Right kidney (tissue), 9 donors: ENCODE results near the gene LACC1.
A peak's percentile ranks its signal among the peaks of the same experiment; 100 is the strongest.

ENCODE experiments used
- DNase-seq: peaks from one replicate; pipeline ENCODE4 v3.0.0-alpha.2; 2016
- long read RNA-seq, 8 donors: transcript quantifications; one replicate each; lab custom pipeline, GENCODE V29; 2026

LACC1 gene
- long read RNA-seq, donor 1, result 0 reads
- long read RNA-seq, donor 2, result 0 reads
- long read RNA-seq, donor 3, full-length matches to known transcripts, result 1 of 1 reads
- long read RNA-seq, donor 3, partial matches to known transcripts, result 0 of 1 reads
- long read RNA-seq, donor 3, other reads (novel, unspliced or antisense), result 0 of 1 reads
- long read RNA-seq, donor 4, result 0 reads
- long read RNA-seq, donor 5, result 0 reads
- long read RNA-seq, donor 6, result 0 reads
- long read RNA-seq, donor 7, result 0 reads
- long read RNA-seq, donor 8, full-length matches to known transcripts, result 1 of 1 reads
- long read RNA-seq, donor 8, partial matches to known transcripts, result 0 of 1 reads
- long read RNA-seq, donor 8, other reads (novel, unspliced or antisense), result 0 of 1 reads

DNA sequence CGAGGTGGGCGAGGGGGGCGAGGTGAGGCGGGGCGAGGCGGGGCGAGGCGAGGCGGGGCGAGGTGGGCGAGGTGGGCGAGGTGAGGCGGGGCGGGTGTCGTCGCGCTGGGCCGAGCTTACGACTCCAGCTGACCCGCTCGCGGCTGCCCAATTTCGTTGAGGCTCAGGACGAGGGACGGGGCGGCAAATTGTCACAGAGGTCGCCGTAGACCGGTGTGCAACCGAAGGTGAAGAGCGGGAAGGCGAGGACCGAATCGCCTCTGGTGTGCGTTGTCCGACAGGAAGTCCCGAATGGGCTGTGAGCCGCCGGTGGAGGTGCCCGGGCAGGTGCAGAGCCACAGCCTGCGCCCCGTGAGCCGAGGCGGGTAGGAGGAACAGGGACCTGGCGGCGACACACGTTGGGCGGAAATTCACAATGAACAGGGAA lies at the start of gene LACC1:
Gene LACC1 (plus strand): TSS at position 150 of the 427 bp plus-strand sequence. CDS start 1,082 bp downstream, outside the sequence.
- DNase-seq, result peak; percentile 81

DNA sequence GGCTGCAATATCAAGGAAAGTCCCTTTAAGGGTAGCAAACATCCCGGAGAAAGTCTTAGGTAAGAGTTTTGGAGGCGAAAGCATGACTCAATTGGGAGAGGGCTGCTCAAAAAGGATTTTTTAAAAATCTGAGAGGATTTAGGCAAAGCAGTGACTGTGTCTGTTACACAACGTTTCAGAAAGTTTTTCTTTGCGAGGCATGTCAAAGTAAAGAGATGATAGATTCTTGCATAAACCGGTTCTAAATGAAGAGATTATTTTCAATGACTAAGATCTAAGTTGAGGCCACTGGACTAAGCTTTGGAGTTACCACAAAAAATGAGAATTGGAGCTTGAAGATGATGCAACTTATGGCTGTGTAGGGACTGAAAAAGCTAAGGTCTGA lies 49.2 kb upstream of the LACC1 start:
- no peak for DNase-seq

DNA sequence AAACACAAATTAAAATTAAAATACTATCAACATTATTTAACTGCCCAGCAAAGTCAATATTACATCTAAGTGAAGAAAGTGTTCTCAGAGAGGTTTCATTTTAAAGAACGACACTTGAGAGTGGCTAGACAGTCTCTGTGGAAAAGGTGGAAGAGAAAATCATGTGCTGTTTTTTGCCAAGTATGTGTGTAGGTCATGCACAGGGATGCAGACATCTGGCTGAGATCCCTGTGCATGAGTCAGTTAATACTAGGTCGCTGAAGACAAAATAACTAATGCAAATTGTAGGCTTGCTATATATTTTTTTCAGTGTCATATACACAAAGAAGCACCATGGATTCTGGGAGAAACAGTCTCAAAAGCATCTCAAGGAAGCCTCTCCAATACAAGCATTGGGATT lies 48.6 kb upstream of the LACC1 start:
- DNase-seq, result no peak

GRCh38 chr13:43835701-43836100 lies 44.0 kb upstream of the LACC1 start:
- no peak for DNase-seq

DNA sequence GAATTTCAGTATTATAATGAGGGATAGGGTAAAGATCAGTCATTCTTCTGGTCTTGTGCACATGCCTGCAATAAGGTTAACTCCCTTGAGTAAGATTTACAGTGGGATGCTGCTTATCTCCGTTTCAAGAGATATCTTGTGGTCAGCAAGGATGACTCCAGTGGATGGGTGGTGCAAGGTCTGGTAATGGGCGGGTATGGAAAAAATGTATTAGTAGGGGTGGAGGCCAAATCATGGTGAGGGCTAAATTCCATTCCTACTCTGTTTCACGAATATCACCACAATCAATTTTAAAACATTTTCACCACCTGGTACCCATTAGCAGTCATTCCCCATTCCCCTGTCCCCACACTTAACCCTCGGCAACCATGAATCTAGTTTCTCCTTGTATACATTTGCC lies 40.8 kb upstream of the LACC1 start:
- no peak for DNase-seq

GRCh38 chr13:43846496-43847158 lies 33.1 kb upstream of the LACC1 start:
- DNase-seq, result no peak

DNA sequence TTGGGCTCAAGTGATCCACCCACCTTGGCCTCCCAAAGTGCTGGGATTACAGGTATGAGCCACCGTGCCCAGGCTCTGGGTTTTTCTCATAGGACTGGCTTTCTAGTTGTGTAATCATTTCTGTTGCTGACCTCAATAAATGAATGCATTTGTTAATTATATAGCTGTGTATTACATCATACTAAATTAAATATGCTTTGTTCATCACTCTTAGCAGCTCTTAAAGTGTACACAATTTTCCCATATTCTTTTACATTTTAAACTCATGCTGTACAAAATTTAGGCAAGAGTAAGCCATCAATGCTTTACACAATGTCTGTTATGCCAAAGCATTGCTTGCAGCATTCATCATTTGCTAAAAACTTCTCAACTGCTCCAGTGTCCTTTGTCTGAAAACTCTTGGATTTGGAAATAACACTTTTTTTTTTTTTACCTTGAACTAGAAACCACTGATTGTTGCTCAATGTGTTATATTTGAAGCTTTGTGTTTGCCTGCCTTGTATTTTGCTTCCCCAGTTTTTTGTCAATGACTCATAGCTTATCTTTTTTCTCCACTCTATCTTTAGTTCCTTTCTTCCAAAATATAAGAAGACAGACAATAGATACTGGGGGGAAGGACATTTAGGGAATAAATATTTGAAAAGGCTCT lies 31.6 kb upstream of the LACC1 start:
- no peak for DNase-seq

DNA sequence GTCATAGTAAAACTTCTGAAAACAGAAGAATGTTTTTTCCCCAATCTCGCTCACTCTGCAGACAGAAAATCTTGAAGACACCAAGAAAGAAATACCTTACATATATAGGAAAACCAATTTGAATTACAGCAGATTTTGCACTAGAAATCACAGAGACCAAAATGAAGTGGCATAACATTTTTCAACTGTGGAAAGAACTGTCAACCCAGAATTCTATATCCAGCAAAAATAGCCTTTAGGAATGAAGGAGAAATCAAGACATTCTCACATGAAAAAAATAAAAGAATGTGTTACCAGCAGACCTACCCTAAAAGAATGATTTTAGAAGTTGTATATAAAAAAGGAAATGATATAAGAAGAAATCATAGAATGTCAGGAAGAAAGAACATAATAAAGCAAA lies 28.8 kb upstream of the LACC1 start:
- DNase-seq, result no peak

- DNase-seq, result no peak
Measured at GRCh38 chr13:43852923-43853404, 26.7 kb upstream of the LACC1 start.

GRCh38 chr13:43861863-43862262 lies 17.8 kb upstream of the LACC1 start:
- DNase-seq, result no peak

- no peak for DNase-seq
Measured at GRCh38 chr13:43864921-43865320, 14.8 kb upstream of the LACC1 start.

GRCh38 chr13:43865892-43866291 lies 13.8 kb upstream of the LACC1 start:
- no peak for DNase-seq

DNA sequence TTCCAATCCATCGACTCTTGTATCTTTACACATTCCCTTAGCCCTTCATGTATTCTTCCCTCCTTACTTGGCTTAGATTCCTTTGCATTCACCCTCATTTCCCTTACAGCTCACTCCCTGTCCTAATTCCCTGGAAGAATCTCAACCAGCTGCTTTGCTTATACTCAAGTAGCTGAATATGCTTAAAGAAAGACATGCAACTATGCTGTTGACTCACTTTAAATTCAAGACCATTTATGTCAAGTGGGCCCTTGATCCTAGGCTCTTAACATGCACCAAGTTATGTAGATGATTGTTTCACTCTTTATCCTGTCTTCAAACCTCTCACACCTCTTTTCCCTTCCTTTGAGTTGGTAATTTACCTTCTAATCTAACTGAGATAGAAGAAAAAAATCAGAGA lies 7.5 kb upstream of the LACC1 start:
- no peak for DNase-seq

DNA sequence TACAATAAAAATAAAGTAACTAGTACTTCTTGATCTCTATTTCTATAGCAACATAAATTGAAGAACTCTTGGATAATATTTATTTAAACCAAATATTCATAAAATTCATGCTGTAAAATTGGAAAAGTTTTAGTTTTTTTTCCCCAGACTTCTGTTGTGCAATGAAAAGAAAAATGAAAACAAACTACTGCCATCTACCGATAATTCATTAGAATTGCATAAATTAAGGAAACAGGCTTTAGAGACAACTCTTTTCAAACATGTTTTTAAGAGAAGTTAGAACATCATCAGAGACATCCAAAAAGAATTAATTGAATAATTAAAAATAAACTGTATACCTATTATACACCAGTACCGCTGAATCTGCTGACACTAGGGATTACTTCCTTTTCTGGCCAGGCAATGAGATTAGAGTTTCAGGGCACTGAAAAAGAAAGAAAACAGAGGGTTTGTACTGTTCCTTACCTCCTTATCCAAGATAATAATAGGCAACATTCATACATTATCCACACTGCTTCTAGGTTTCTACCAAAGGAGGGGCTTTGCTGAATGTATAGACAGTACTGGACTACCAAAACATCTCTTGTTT lies 5.1 kb upstream of the LACC1 start:
- DNase-seq, result no peak

DNA sequence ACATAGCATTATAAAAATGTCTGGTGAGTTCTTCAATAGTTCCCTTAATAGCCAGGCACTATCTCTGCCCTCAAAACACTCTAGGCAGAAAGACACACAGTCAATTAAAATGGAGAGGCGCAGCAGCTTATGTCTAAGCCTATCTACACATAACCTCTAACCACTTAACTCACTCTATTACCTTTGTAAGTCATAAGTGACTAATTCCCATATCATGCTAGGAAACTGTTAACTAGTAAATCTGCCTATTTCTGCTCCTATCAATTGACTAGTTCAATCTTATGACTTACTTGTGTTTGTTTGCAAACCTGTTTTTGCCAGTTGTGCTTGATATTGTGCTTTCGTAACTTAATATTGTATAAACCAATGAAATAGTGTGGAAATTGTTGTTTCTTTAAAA lies 3.3 kb upstream of the LACC1 start:
- no peak for DNase-seq

DNA sequence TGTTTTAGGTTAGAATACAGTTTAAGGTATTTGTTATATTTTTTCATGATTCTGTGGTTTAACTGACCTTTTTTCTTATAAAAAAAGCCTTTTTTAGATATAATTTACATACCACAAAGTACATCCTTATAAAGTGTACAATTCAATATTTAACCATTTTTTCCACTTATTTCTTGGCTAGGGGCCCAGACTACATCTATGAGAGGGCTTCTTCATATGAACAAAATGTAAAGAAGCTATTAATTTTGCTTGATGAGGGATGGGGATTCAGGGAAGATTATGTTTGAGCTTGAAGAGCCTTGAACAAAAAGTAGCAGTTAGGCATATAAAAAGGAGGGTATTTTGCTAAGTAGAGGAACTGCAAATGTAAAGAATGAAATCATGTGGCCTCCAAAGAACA lies 2.4 kb upstream of the LACC1 start:
- DNase-seq, result no peak

DNA sequence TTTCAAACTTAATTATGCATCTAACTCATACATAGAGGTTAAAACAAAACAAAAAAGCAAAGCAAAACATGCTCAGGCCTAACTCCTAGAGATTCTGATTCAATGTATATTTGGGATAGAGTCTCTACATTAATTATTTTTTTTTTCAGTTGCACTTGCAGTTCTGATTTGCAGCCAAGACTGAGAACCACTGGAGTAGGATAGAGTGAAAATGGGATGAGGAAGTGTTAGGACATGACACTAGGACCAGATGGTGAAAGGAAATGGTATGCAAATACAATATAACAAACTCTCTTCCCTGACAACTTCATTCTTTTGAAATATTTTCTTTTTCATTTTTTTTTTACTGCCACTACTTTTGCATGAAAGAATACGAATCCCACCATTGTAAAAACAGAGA lies 1.9 kb upstream of the LACC1 start:
- DNase-seq, result no peak

DNA sequence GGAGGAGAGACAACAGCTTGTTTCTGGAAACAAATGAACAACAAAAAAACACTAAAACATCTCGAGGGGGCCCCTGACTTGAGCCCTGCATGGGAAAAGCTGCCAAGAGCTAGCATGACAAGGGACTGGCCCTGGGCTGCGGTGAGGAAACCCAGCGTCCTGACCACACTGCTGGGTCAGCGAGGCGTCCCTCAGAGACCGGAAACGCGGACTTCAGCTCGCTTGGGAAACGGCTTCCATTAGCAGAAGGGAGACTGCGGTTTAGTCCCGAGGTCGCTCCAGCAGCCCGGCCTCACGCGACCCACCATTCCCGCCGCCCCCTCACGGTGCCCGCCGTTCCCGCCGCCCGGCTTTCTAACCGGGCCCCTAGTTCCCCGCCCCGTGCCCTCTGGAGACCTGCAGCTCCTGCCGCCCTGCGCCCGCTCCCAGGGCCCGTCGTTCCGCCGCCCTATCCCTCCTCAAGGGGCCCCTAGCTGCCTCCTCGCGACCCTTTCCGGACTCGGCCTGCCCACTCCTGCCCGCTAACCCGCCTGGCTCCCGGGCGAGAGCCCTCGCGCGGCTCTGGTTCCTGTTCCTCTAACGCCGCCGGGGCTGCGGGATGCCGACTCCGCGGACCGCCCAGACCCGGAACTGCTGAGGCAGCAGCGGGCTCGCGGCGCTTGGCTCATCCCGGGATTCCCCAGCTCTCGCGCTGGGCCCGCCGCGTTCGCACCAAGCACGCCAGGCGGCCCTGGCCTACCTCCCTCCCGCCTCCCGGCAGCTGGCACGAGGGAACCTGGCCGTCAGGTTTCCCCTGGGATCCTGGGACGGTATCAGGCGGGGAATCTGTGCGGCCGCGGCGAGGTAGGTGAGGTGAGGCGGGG lies 581 bp upstream of the LACC1 start, which contains the start of gene CCDC122:
Gene CCDC122 (minus strand): TSS at position 849 of the 863 bp plus-strand sequence. CDS start 10,364 bp downstream, outside the sequence.
- DNase-seq, result peak; percentile 96

DNA sequence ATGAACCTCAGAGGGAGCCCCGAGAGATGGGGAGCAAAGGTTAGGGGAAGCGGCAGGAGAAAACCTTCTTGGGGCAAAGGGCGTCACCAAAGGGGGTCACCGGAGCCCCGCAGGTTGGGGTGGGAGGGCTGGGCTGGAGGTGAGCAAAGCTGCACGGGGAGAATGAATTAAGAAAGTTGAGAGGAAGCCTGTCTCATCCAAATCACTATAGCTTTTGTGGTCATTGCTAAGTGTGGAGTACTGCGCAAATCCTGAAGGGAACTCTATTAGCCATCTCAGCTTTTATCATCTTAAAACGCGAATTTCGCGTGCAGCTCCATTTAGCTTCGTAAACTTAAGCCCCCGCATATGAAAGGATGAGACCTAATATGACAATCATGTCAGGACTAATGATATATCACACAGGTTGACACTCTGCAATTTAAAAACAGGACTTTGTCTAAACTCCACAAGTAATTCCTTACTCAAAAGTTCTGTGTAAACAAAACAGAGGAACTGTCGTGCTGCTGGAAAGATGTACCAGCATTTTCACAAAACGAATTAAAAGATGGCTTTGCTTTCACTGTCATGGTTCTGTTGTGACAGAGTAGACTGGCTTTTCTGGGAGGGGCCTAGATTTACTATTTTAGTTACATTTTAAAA lies 631 bp downstream of the LACC1 start:
- DNase-seq, result peak; percentile 17

- DNase-seq, result no peak
Measured at GRCh38 chr13:43880926-43881325, 1.2 kb downstream of the LACC1 start.

- no peak for DNase-seq
Measured at GRCh38 chr13:43881580-43881979, 1.9 kb downstream of the LACC1 start.
